Thoracic aorta endothelial cell (primary cell): ENCODE data around the gene SLC35F3. TPM values are rescaled to one million over a fixed set of nuclear protein-coding genes. Genes with fewer than 3 reads are reported as not detected.

Experiments used
- small RNA-seq: library from RNA; depleted of rRNA; stranded (forward); fragments of <200 nt; gene quantifications from one replicate; pipeline ENCODE3, GENCODE V24; 2012
- total RNA-seq: library from RNA; depleted of rRNA; stranded (reverse); fragments of >200 nt; gene quantifications from 2 replicates; pipeline ENCODE4 v1.2.3, GENCODE V29; 2012

SLC35F3 gene
- total RNA-seq: not detected in 2 replicates

GRCh38 chr1:233904633-233905415 lies at the start of gene SLC35F3:
SLC35F3 (plus strand) TSS chr1:233904676.

DNA sequence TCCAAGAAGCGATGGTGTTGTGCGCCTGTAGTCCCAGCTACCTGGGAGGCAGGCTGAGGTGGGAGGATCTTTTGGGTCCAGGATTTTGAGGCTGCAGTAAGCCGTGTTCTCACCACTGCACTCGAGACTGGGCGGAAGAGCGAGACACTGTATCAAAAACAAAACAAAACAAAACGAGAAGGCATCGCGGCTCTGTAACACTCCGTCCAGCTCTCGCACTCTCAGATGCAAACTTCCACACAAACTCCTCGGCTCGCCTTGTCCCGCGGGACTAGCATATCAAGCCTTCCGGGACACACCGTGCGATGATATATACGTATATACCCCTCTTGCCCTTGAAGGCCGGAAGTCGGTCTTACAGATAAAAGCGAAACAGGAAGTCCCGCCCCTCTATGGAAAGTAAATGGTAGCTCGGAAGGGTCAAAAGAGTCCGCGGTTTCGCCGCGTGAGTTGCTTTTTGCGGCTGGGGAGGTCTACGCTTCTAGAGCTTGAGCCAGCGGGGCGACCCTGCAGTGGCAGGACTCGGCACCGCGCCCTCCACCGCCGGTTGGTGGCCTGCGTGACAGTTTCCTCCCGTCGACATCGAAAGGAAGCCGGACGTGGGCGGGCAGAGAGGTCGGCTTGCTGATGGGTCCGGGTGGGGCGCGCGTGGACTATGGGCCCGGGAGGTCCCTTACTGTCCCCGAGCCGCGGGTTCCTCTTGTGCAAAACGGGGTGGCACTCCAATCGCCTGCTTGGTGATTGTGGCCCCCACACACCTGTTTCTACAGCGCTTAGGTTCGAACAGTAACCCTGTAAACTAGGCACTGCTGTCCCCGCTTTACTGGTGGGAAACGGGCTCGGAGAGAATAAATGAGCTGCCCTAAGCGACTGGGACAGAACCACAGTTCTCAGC lies 468.8 kb downstream of the SLC35F3 start, which contains the start of gene COA6:
Gene COA6, plus strand, starts transcription at position 393 of the 895 bp plus-strand sequence. Its CDS starts 11 bp downstream, at position 404.

Small RNAs within 50 kb of the gene (small RNA-seq; reads per million reads assigned to genes)
- gene MIR4671: not detected
